ENCODE results near the gene PCDHGA4. TPM values are rescaled to one million over a fixed set of nuclear protein-coding genes. Genes with fewer than 3 reads are reported as not detected.

Gene PCDHGA4
- total and polyA plus RNA-seq, 2 experiments from 2014 or later = 0.17 to 0.24 TPM

DNA sequence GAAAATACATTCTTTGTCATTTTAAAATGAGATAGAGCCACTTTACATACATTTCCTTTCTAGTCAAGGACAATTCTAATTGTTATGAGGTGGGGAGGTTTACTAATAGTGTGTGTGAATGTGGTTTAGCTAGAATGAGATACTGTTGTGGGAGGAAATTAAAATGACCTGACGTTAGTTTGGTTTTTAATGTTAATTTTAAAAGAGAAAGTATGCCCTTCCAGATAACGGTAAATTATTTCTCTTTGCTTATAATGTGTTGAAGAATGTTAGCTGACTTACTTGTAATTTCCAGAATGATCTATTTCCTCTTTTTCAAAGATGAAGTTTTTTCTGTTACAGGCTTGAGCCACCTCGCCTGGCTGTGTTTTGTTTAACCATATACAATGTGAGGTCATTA, 32.6 kb upstream of the PCDHGA4 start:
- Histone ChIP-seq H3K79me2 (peaks cover 27% of the 10 kb centered on the region), H3K27ac (no peak overlapping the region), H3K9me3 (ENCODE audit: low read depth) (peaks cover 39% of the 10 kb centered on the region), H3K4me3 (no peak overlapping the region), H3K4me1 (ENCODE audit: insufficient read depth) (no peaks in the 10 kb centered on the region), H4K20me1 (ENCODE audit: insufficient read depth, poor library complexity, severe bottlenecking) (no peaks in the 10 kb centered on the region), H3K9me2 (replicated peaks; ENCODE audit: insufficient read depth) (no peaks in the 10 kb centered on the region), H3K36me3 (replicated peaks; ENCODE audit: insufficient read depth, low read depth) (peaks cover 20% of the 10 kb centered on the region), H3K27me3 (no peaks in the 10 kb centered on the region), H3K4me2 (no peak overlapping the region), H2AFZ (no peak overlapping the region)
- 93% methylated on average over 3 of the region's 3 CpGs for WGBS (ENCODE audit: low lambda C conversion rate, missing lambda C conversion rate)
- TF ChIP-seq EZH2phosphoT487 (IDR thresholded peaks at IDR 0.05; ENCODE audit: low read depth, severe bottlenecking, unreplicated experiment) (no peak), EZH2 (IDR thresholded peaks at IDR 0.05; ENCODE audit: borderline replicate concordance) (no peak), CTCF (IDR thresholded peaks at IDR 0.05; ENCODE audit: poor library complexity) (no peak)
- no peak for DNase-seq (ENCODE audit: low spot score)

DNA sequence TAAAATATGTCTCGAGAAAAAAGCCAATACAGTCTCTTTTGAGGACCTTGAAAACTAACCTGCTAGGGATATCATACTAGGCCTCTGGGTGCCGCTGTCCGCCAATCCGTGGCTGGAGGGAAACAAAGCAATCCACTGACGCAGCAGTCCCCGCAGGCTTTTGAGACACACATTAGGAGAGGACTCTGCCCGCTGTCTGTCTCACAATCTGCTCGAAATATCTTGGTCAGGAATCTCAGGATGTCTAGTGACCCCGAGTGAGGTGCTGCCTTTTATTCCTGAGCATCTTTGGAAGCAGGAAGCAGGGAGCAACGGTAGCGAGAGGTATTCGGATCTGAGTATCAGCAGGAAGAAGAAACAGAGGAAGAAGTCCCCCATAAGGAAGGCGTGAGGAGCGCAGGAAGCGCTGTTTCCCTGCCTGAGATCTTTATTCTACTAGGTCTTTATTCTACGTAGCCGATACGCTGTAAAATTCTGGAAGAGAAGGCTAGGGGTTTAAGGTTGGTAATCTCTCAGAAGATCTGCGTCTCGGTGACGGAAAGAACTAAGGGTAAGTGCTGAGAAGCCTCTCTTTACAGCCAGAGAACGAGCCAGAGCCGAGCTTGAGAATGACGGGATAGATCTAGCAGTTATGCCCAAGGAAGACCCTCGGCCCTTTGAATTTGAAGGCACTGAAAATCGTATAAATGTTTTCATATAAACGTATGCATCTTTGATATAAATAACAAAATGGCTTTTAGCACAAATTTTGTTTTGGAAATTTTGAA, 28.6 kb upstream of the PCDHGA4 start:
- DNase-seq (ENCODE audit: low spot score) = peak; percentile 11
- Histone ChIP-seq H3K27me3 (no peaks in the 10 kb centered on the region), H3K4me2 (no peak overlapping the region), H3K27ac (no peak overlapping the region), H3K36me3 (replicated peaks; ENCODE audit: insufficient read depth, low read depth) (no peaks in the 10 kb centered on the region), H3K9me2 (replicated peaks; ENCODE audit: insufficient read depth) (no peaks in the 10 kb centered on the region), H3K9me3 (ENCODE audit: low read depth) (peaks cover 11% of the 10 kb centered on the region), H2AFZ (no peak overlapping the region), H3K4me3 (no peak overlapping the region), H4K20me1 (ENCODE audit: insufficient read depth, poor library complexity, severe bottlenecking) (no peaks in the 10 kb centered on the region), H3K79me2 (no peaks in the 10 kb centered on the region), H3K4me1 (ENCODE audit: insufficient read depth) (no peaks in the 10 kb centered on the region)
- TF ChIP-seq CTCF (IDR thresholded peaks at IDR 0.05; ENCODE audit: poor library complexity) = peak; percentile 9
- TF ChIP-seq EZH2 (IDR thresholded peaks at IDR 0.05; ENCODE audit: borderline replicate concordance) = no peak
- WGBS (ENCODE audit: low lambda C conversion rate, missing lambda C conversion rate) = 52% methylated on average over 27 of the region's 27 CpGs

- no peak for TF ChIP-seq EZH2 (IDR thresholded peaks at IDR 0.05; ENCODE audit: borderline replicate concordance)
- TF ChIP-seq CTCF (IDR thresholded peaks at IDR 0.05; ENCODE audit: poor library complexity) = no peak
- no peak for TF ChIP-seq EZH2phosphoT487 (IDR thresholded peaks at IDR 0.05; ENCODE audit: low read depth, severe bottlenecking, unreplicated experiment)
- DNase-seq (ENCODE audit: low spot score) = no peak
- no peaks in the 10 kb centered on the region for H3K79me2 ChIP-seq
- no peaks in the 10 kb centered on the region for H3K36me3 ChIP-seq (replicated peaks; ENCODE audit: insufficient read depth, low read depth)
- H3K9me3 ChIP-seq (ENCODE audit: low read depth) = peaks cover 3% of the 10 kb centered on the region
- H2AFZ ChIP-seq = no peak overlapping the region
- no peaks in the 10 kb centered on the region for H4K20me1 ChIP-seq (ENCODE audit: insufficient read depth, poor library complexity, severe bottlenecking)
- 89% methylated on average over 8 of the region's 8 CpGs for WGBS (ENCODE audit: low lambda C conversion rate, missing lambda C conversion rate)
- H3K9me2 ChIP-seq (replicated peaks; ENCODE audit: insufficient read depth) = no peaks in the 10 kb centered on the region
- no peak overlapping the region for H3K27ac ChIP-seq
- H3K27me3 ChIP-seq = no peaks in the 10 kb centered on the region
- no peak overlapping the region for H3K4me2 ChIP-seq
- H3K4me3 ChIP-seq = no peak overlapping the region
- no peaks in the 10 kb centered on the region for H3K4me1 ChIP-seq (ENCODE audit: insufficient read depth)
These were observed 26.6 kb upstream of the PCDHGA4 start for GRCh38 chr5:141328231-141328630.

Data from hepatocyte (in vitro differentiated cells).